Ovary (tissue), 9 donors: ENCODE measurements around the gene ZBTB9. TPM values are rescaled to one million over a fixed set of nuclear protein-coding genes. Genes with fewer than 3 reads are reported as not detected.

Experiments
- DNase-seq, 5 donors: peaks; one replicate each; pipeline ENCODE4 v3.0.0-alpha.2; 2019 to 2020
- H3K27ac ChIP-seq, 2 donors: fragments of 200-600 bp; one replicate each; pipeline versions ENCODE4 v1.5.1 to v1.8.0; 2019 to 2022
- H3K27me3 ChIP-seq: fragments of 200-600 bp; one replicate; pipeline ENCODE4 v1.8.0; 2022
- H3K36me3 ChIP-seq: fragments of 200-600 bp; sonication (generic); one replicate; pipeline ENCODE4 v1.5.1; 2019
- H3K4me1 ChIP-seq: one replicate; pipeline ENCODE4 v1.8.1; 2013; ENCODE audit warnings: mild to moderate bottlenecking, moderate library complexity; ENCODE audit not compliant: insufficient read depth
- H3K4me3 ChIP-seq: fragments of 200-600 bp; sonication (generic); one replicate; pipeline ENCODE4 v1.5.1; 2017
- H3K9me3 ChIP-seq, 2 donors: fragments of 200-600 bp in 1 of 2; sonication (generic) in 1 of 2; one replicate each; pipeline versions ENCODE4 v1.5.1 to v1.8.1; 2013 to 2019; ENCODE audit warnings: mild to moderate bottlenecking in 1 of 2, moderate library complexity in 1 of 2
- EP300 ChIP-seq: sonication (generic); formaldehyde crosslinking; IDR thresholded peaks from one replicate; pipeline ENCODE4 v1.6.1; 2017; ENCODE audit warnings: antibody characterized with exemption
- POLR2A ChIP-seq: fragments of 450-650 bp; IDR thresholded peaks from one replicate; pipeline ENCODE4 v1.6.1; 2017; ENCODE audit warnings: antibody characterized with exemption, mild to moderate bottlenecking, moderate library complexity
- WGBS, 3 donors: extraction: QIAGEN DNeasy Blood & Tissue Kit in 1 of 3; methylation state at CpG; one replicate each; pipeline versions ENCODE4 v1.1.5 to v1.1.7; 2013 to 2017; 5-methylcytosine and 5-hydroxymethylcytosine counted together
- intact Hi-C, 4 donors: fragments of 100-400 bp; cut with DNase I; formaldehyde crosslinking; loops; one replicate each; pipeline versions ENCODE4 v1.11.0 to v1.15.1; 2022 to 2023
- polyA plus RNA-seq, 2 donors: library from polyadenylated mRNA; stranded (reverse); fragments of 200-250 nt in 1 of 2; fragments of 350-450 nt in 1 of 2; fragmentation: Illumina TruSeq in 1 of 2; extraction: RNeasy Lipid Tissue Mini Kit (QIAGEN cat#74804) in 1 of 2; gene quantifications; one replicate each; pipeline ENCODE4 v1.2.3, GENCODE V29; 2013 to 2014
- total RNA-seq, 7 donors: library from RNA; depleted of rRNA in 2 of 7; stranded (reverse); fragments of >200 nt in 2 of 7; fragmentation: NEBNext Ultra II Directional in 3 of 7; extraction: Animal tissue kit (Norgen Biotek cat#: 25700) in 3 of 7; gene quantifications; one replicate each; pipeline versions ENCODE4 v1.1.0 to v1.2.4, GENCODE V29; 2016 to 2023
- TF ChIP-seq, protein P1 (sequence below), 3 donors: fragments of 450-650 bp in 2 of 3; fragments of 200-600 bp in 1 of 3; IDR thresholded peaks; one replicate each; pipeline versions ENCODE4 v1.5.1 to v1.8.0; 2016 to 2022; ENCODE audit warnings: antibody characterized with exemption in 3 of 3, mild to moderate bottlenecking in 1 of 3
- donor health status: DM: no; HTN: no; CAD: no; lungs with moderate emphysema.
- donor health status: DM: no; HTN: no; CAD: no.
- donor health status: Bipolar disorder and iron deficiency.
- donor health status: DM: yes; HTN: yes; CAD: no.
- donor health status: DM: no; HTN: no; CAD: no.
- donor health status: DM: yes; HTN: yes; CAD: no.

ZBTB9 gene
- total and polyA plus RNA-seq, 9 donors = 2.4 to 13.5 (median 8.8) TPM

- 60 to 69% (median 68%) methylated on average over 12 of the region's 12 CpGs for WGBS, 3 donors
- H3K4me3 ChIP-seq = no peak overlapping the region
- peak overlapping the region in 1 of 2 donors; percentile 27 for H3K27ac ChIP-seq
Measured at GRCh38 chr6:33431880-33432541, 22.4 kb upstream of the ZBTB9 start.

DNA sequence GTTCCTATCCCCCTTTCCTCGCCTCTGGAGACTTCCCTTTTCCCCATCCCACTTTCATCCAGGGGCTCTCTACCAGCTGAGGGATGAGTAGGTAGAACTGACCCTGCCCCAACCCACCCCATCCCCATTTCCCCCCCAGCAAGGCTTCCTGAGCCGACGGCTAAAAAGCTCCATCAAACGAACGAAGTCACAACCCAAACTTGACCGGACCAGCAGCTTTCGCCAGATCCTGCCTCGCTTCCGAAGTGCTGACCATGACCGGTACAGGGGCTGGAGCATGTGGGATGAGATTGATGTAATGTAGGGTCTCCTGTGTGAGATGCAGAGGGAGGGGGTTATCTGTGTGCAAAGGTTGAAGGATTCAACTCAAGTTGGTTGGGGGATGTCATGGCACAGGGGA lies 21.8 kb upstream of the ZBTB9 start:
- DNase-seq = peak in 1 of 5 donors; percentile 24
- peak overlapping the region; percentile 53 to 67 for H3K27ac ChIP-seq
- WGBS, 3 donors = 69 to 74% (median 71%) methylated on average over 10 of the region's 10 CpGs
- TF ChIP-seq EP300 (no peak), POLR2A (no peak)
- TF ChIP-seq, protein P1, sequence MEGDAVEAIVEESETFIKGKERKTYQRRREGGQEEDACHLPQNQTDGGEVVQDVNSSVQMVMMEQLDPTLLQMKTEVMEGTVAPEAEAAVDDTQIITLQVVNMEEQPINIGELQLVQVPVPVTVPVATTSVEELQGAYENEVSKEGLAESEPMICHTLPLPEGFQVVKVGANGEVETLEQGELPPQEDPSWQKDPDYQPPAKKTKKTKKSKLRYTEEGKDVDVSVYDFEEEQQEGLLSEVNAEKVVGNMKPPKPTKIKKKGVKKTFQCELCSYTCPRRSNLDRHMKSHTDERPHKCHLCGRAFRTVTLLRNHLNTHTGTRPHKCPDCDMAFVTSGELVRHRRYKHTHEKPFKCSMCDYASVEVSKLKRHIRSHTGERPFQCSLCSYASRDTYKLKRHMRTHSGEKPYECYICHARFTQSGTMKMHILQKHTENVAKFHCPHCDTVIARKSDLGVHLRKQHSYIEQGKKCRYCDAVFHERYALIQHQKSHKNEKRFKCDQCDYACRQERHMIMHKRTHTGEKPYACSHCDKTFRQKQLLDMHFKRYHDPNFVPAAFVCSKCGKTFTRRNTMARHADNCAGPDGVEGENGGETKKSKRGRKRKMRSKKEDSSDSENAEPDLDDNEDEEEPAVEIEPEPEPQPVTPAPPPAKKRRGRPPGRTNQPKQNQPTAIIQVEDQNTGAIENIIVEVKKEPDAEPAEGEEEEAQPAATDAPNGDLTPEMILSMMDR (IDR thresholded peaks at IDR 0.05) = no peak
- H3K36me3 ChIP-seq = no peaks in the 10 kb centered on the region
- H3K9me3 ChIP-seq = no peaks in the 10 kb centered on the region
- H3K4me1 ChIP-seq = peaks cover 21% of the 10 kb centered on the region
- no peaks in the 10 kb centered on the region for H3K27me3 ChIP-seq
- H3K4me3 ChIP-seq = no peak overlapping the region
- intact Hi-C loops = no loop called here

More at GRCh38 chr6:33431880-33432541, 22.4 kb upstream of the ZBTB9 start:
- peaks cover 21% of the 10 kb centered on the region for H3K4me1 ChIP-seq
- no peaks in the 10 kb centered on the region for H3K36me3 ChIP-seq
- no peaks in the 10 kb centered on the region for H3K9me3 ChIP-seq
- intact Hi-C loops = no loop called here
- H3K27me3 ChIP-seq = no peaks in the 10 kb centered on the region
- no peak for DNase-seq
- TF ChIP-seq EP300 = no peak
- TF ChIP-seq POLR2A = no peak
- TF ChIP-seq, protein P1 (IDR thresholded peaks at IDR 0.05) = no peak

DNA sequence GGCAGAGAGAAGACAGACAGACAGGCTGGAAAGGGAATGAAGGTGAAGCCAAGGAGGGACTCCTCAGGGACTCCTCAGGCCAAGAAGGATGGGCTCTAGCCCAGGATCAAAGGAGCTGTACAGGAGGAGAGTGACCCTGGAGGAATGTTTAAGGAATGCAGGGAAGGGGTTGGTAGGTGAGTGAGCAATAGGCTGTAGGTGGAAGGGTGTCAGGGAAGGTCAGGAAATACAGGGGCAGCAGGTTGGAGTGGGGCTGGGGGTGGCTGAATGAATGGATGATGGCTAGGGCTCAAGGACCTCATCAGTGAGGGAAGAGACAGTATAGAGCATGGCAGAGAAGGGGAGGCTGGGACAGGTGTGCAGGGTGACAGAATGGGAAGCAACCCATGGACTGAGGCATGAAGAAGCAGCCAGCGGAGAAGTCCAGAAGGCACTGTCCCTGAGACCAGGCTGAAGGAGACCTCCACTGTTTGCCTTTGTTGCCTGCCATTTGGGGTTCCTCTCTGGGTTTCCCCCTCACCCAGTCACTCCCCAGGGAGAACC lies 21.3 kb upstream of the ZBTB9 start:
- H3K27ac ChIP-seq = peak overlapping the region; percentile 53 to 67
- peak in 1 of 5 donors; percentile 17 for DNase-seq
- peaks cover 21% of the 10 kb centered on the region for H3K4me1 ChIP-seq
- H3K9me3 ChIP-seq = no peaks in the 10 kb centered on the region
- intact Hi-C loops = no loop called here
- H3K36me3 ChIP-seq = no peaks in the 10 kb centered on the region
- WGBS, 3 donors = 90 to 100% (median 95%) methylated on average over 1 of the region's 1 CpG
- H3K4me3 ChIP-seq = no peak overlapping the region
- H3K27me3 ChIP-seq = no peaks in the 10 kb centered on the region
- TF ChIP-seq POLR2A (no peak), EP300 (no peak)
- TF ChIP-seq, protein P1 (IDR thresholded peaks at IDR 0.05) = no peak

DNA sequence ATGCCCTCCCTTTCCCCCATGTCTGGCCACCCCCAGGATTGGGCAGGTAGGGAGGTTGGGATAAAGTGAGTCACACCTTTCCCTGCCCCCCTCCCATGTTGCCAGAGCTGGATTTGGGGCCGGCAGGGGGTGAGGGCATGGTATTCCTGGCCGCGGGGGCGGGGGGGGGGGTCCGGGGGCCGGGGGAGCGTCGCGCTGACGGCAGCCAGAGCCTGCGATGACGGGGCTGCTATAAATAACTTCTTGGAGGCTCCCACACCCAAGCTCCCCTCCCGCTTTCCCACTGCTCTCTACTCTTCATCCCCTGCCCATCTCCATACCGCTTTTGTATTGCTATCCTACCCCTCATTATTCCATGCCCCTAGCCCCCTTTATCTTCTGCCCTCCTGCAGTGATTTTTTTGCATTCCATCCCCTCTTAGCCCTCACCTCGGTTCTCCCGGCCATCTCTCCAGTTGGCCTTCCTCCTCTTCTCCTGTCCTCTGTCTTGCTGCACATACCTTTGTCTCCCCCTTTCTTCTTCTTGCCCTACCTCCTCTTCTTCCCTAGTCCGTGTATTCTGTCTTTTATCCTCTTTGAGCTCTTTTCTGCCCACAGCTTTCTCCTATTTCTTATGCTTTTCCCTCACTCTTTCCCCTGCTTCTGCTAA lies 20.7 kb upstream of the ZBTB9 start:
- Histone ChIP-seq H3K36me3 (no peaks in the 10 kb centered on the region), H3K4me3 (no peak overlapping the region), H3K27me3 (no peaks in the 10 kb centered on the region), H3K4me1 (peaks cover 16% of the 10 kb centered on the region), H3K9me3 (no peaks in the 10 kb centered on the region), H3K27ac (peak overlapping the region; percentile 53 to 67)
- 12 to 16% (median 14%) methylated on average over 16 of the region's 17 CpGs for WGBS, 3 donors
- intact Hi-C loops = no loop called here
- peak; percentile 46 to 69 (median 66) for DNase-seq
- no peak for TF ChIP-seq POLR2A
- TF ChIP-seq EP300 = no peak

GRCh38 chr6:33434961-33435360 lies 19.4 kb upstream of the ZBTB9 start:
- no peaks in the 10 kb centered on the region for H3K36me3 ChIP-seq
- no peak overlapping the region for H3K27ac ChIP-seq
- intact Hi-C loops = no loop called here
- peaks cover 8% of the 10 kb centered on the region for H3K4me1 ChIP-seq
- 81 to 91% (median 85%) methylated on average over 4 of the region's 4 CpGs for WGBS, 3 donors
- H3K27me3 ChIP-seq = no peaks in the 10 kb centered on the region
- TF ChIP-seq, protein P1 (IDR thresholded peaks at IDR 0.05) = no peak
- TF ChIP-seq EP300 (no peak), POLR2A (no peak)
- H3K4me3 ChIP-seq = no peak overlapping the region
- no peak for DNase-seq
- no peaks in the 10 kb centered on the region for H3K9me3 ChIP-seq
